Keratinocyte (primary cell): ENCODE measurements around the gene LINC01488. TPM values are rescaled to one million over a fixed set of nuclear protein-coding genes. Genes with fewer than 3 reads are reported as not detected.

ENCODE experiments used
- DNase-seq: peaks from one replicate; pipeline ENCODE4 v3.0.0-alpha.2; 2011; ENCODE audit warnings: low read depth, missing footprints, low spot score
- FAIRE-seq: peaks from 2 replicates; lab custom pipeline; 2011; peaks lifted over from hg19 to GRCh38; lab: Jason Lieb, UNC
- H2AFZ ChIP-seq: 2 replicates; pipeline ENCODE4 v1.6.0; 2012; ENCODE audit warnings: low read length, control low read depth, inconsistent platforms; ENCODE audit not compliant: control insufficient read depth
- H3K27ac ChIP-seq: 2 replicates; pipeline ENCODE4 v1.5.1; 2011; ENCODE audit warnings: low read length; ENCODE audit not compliant: control insufficient read depth, insufficient read depth
- H3K27me3 ChIP-seq: 3 replicates; pipeline ENCODE4 v1.6.0; 2011; ENCODE audit warnings: low read length; ENCODE audit not compliant: control insufficient read depth, insufficient read depth; ENCODE audit errors: extremely low read depth
- H3K36me3 ChIP-seq, 2 experiments: 2 replicates in 1 of 2; 3 replicates in 1 of 2; pipeline ENCODE4 v1.5.1; 2011; ENCODE audit warnings: low read length in 2 of 2, mild to moderate bottlenecking in 1 of 2; ENCODE audit not compliant: control insufficient read depth in 2 of 2, insufficient read depth in 2 of 2; ENCODE audit errors: extremely low read depth in 1 of 2
- H3K4me1 ChIP-seq: 3 replicates; pipeline ENCODE4 v1.5.1; 2011; ENCODE audit warnings: low read length; ENCODE audit not compliant: control insufficient read depth, insufficient read depth; ENCODE audit errors: extremely low read depth
- H3K4me2 ChIP-seq: 3 replicates; pipeline ENCODE4 v1.6.0; 2011; ENCODE audit warnings: low read depth, low read length; ENCODE audit not compliant: control insufficient read depth, insufficient read depth; ENCODE audit errors: extremely low read depth
- H3K4me3 ChIP-seq, 3 experiments: fragments of 200-600 bp in 1 of 3; sonication (generic) in 1 of 3; 2 replicates in 2 of 3; 3 replicates in 1 of 3; pipeline ENCODE4 v1.5.1; 2011 to 2016; ENCODE audit warnings: low read length in 3 of 3, mild to moderate bottlenecking in 3 of 3, control low read depth in 2 of 3, inconsistent platforms in 1 of 3, low read depth in 1 of 3, mixed read lengths in 1 of 3, mixed run types in 1 of 3, moderate library complexity in 1 of 3; ENCODE audit not compliant: control insufficient read depth in 2 of 3, insufficient read depth in 2 of 3; ENCODE audit errors: extremely low read depth in 1 of 3
- H3K79me2 ChIP-seq: 2 replicates; pipeline ENCODE4 v1.6.0; 2012; ENCODE audit warnings: low read length; ENCODE audit not compliant: control insufficient read depth, insufficient read depth
- H3K9ac ChIP-seq: 3 replicates; pipeline ENCODE4 v1.6.0; 2011; ENCODE audit warnings: low read length; ENCODE audit not compliant: control insufficient read depth, insufficient read depth; ENCODE audit errors: extremely low read depth
- H3K9me1 ChIP-seq: 3 replicates; pipeline ENCODE4 v1.6.0; 2011; ENCODE audit warnings: low read length; ENCODE audit not compliant: control insufficient read depth, insufficient read depth; ENCODE audit errors: extremely low read depth
- H3K9me3 ChIP-seq: 2 replicates; pipeline ENCODE4 v1.5.1; 2012; ENCODE audit warnings: low read depth, low read length; ENCODE audit not compliant: control insufficient read depth
- H4K20me1 ChIP-seq: 3 replicates; pipeline ENCODE4 v1.6.0; 2011; ENCODE audit warnings: low read length; ENCODE audit not compliant: control insufficient read depth, insufficient read depth; ENCODE audit errors: extremely low read depth
- EZH2 ChIP-seq: IDR thresholded peaks from one replicate; pipeline ENCODE4 v1.6.1; 2012; ENCODE audit warnings: inconsistent platforms, mild to moderate bottlenecking, low read length, moderate library complexity
- dilution Hi-C: fragments of 300-500 bp; cut with MboI; formaldehyde crosslinking; loops from one replicate; pipeline ENCODE4 v1.7.0; 2020; ENCODE audit warnings: low sequenced_read_pairs; ENCODE audit not compliant: extremely low pct_ligation_motif_present
- polyA plus RNA-seq, 5 experiments: library from polyadenylated mRNA; depleted of rRNA in 3 of 5; stranded (reverse) in 3 of 5; stranded (forward) in 1 of 5; unstranded in 1 of 5; fragments of >200 nt; gene quantifications; 1 replicate in 1 of 5; 2 replicates in 3 of 5; 3 replicates in 1 of 5; pipeline versions ENCODE4 v1.2.1 to v1.2.3, GENCODE V29; 2011 to 2012; ENCODE audit warnings: missing spikeins in 2 of 5, low read depth in 1 of 5, low replicate concordance in 1 of 5
- TF ChIP-seq, protein P1 (sequence below), 3 experiments: IDR thresholded peaks in 1 of 3; conservative IDR thresholded peaks in 1 of 3; optimal IDR thresholded peaks in 1 of 3; 2 replicates in 2 of 3; 3 replicates in 1 of 3; pipeline versions ENCODE3 to v1.5.1; 2011; ENCODE audit warnings: low read length in 3 of 3, mild to moderate bottlenecking in 3 of 3, moderate library complexity in 2 of 3, control low read depth in 1 of 3, inconsistent platforms in 1 of 3; ENCODE audit not compliant: insufficient read depth in 2 of 3; ENCODE audit errors: extremely low read depth in 1 of 3

Gene LINC01488
- polyA plus RNA-seq, 1 donor (not counting 4 experiments of a cell fraction or from before 2014, with no cell fraction given): not detected

DNA sequence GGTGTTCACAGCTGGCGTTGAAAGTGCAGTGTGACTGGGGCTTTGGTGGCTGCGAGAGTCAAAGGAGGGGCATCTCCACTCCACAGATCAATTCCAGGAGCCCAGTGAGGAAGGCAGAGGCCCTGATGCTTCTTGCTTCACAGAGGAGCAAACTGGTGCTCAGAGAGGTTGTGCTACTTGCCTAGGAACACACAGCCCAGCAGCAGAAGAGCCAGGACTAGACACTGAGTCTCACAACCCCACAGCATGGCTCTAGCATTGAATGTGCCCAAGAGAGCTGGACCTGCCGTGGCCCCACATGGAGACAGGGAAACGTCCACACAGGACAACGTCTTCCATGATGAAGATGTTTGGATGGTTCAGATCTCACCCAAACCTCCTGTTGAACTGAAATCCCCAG is 33.3 kb downstream of the LINC01488 start:
- Histone ChIP-seq H3K9me1 (no peaks in the 10 kb centered on the region), H3K4me2 (no peak overlapping the region), H3K36me3 (no peaks in the 10 kb centered on the region), H4K20me1 (no peaks in the 10 kb centered on the region), H3K27me3 (peaks cover 4% of the 10 kb centered on the region), H3K4me3 (no peak overlapping the region), H2AFZ (no peak overlapping the region), H3K9me3 (peaks cover 2% of the 10 kb centered on the region), H3K4me1 (peaks cover 3% of the 10 kb centered on the region), H3K9ac (no peak overlapping the region), H3K27ac (no peak overlapping the region), H3K79me2 (no peaks in the 10 kb centered on the region)
- dilution Hi-C loops: no loop called here
- no peak for TF ChIP-seq EZH2
- TF ChIP-seq, protein P1, sequence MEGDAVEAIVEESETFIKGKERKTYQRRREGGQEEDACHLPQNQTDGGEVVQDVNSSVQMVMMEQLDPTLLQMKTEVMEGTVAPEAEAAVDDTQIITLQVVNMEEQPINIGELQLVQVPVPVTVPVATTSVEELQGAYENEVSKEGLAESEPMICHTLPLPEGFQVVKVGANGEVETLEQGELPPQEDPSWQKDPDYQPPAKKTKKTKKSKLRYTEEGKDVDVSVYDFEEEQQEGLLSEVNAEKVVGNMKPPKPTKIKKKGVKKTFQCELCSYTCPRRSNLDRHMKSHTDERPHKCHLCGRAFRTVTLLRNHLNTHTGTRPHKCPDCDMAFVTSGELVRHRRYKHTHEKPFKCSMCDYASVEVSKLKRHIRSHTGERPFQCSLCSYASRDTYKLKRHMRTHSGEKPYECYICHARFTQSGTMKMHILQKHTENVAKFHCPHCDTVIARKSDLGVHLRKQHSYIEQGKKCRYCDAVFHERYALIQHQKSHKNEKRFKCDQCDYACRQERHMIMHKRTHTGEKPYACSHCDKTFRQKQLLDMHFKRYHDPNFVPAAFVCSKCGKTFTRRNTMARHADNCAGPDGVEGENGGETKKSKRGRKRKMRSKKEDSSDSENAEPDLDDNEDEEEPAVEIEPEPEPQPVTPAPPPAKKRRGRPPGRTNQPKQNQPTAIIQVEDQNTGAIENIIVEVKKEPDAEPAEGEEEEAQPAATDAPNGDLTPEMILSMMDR (optimal IDR thresholded peaks at IDR 0.05 in 1 of 3, IDR thresholded peaks at IDR 0.05 in 1 of 3, conservative IDR thresholded peaks at IDR 0.05 in 1 of 3; ENCODE audit: extremely low read depth in 1 of 3, insufficient read depth in 2 of 3, low read length in 3 of 3): no peak
- FAIRE-seq: no peak
- no peak for DNase-seq

DNA sequence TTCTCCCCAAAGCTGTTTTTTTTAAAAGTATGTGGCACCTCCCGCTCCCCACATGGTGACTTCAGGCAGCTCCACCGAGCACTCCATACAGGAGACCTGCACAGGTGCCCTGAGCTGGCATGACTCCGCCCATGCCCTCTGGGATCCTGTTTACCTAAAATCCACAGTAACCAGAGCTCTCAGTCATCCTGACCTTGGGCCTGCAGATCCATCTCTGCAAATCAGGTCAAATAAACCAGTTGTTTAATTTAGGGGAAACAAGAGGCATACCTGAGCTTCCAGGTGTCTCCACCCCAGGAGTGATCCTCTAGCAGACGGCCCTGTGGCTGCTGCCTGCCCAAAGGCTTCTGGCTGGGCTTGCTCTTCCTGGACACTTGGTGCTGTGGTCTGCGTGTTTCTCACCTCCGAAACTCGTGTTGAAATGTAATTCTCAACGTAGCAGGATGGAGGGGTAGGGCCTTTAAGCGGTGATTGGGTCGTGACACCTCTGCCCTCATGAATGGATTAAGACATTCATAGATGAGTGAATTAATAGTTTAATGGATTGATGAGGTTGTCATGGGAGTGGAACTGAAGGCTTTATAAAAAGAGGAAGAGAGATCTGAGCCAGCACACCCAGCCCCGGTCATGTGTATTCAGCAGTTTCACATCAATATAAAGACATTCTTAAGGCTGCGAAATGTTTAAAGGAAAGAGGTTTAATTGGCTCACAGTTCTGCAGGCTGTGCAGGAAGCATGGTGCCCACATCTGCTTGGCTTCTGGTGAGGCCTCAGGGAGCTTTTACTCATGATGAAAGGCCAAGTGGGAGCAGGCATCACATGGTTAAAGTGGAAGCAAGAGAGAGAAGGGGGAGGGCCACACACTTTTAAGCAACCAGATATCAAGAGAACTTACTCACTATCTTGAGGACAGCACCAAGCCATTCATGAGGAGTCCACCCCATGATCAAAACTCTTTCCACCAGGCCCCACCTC is 34.1 kb downstream of the LINC01488 start:
- dilution Hi-C loops: no loop called here
- Histone ChIP-seq H2AFZ (no peak overlapping the region), H3K27ac (no peak overlapping the region), H3K4me3 (no peak overlapping the region), H4K20me1 (no peaks in the 10 kb centered on the region), H3K4me1 (no peaks in the 10 kb centered on the region), H3K9me1 (no peaks in the 10 kb centered on the region), H3K9me3 (peaks cover 2% of the 10 kb centered on the region), H3K36me3 (no peaks in the 10 kb centered on the region), H3K27me3 (peaks cover 4% of the 10 kb centered on the region), H3K9ac (no peak overlapping the region), H3K4me2 (no peak overlapping the region), H3K79me2 (no peaks in the 10 kb centered on the region)
- DNase-seq (no peak), FAIRE-seq (no peak)
- TF ChIP-seq, protein P1 (optimal IDR thresholded peaks at IDR 0.05 in 1 of 3, IDR thresholded peaks at IDR 0.05 in 1 of 3, conservative IDR thresholded peaks at IDR 0.05 in 1 of 3; ENCODE audit: extremely low read depth in 1 of 3, insufficient read depth in 2 of 3, low read length in 3 of 3): no peak
- no peak for TF ChIP-seq EZH2
